ENCODE results near the gene SEMA6A. TPM values are rescaled to one million over a fixed set of nuclear protein-coding genes. Genes with fewer than 3 reads are reported as not detected.

Gene SEMA6A
- polyA plus RNA-seq, 1 of the 3 experiments (the other 2 are of a cell fraction), result 0.18 TPM

DNA sequence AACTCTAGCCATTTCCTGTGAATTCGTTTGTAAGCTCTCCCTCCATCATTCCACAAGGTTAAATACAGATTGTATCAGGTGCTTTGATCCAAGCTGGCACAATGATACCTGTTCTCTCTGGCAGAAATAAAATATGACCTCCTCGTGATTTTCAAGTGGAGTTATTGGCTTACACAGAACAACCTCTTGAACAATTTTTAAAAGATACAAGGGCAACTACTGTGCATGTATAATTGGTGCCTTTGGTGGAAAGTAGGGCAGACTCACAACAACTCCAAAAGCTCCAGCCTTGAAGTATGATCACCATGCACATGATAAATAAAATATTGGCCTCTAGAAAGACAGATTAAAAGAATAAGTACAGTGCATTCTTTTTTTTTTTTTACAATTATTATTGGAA lies 106.0 kb downstream of the SEMA6A start:
- H2AFZ ChIP-seq (ENCODE audit: low read depth), result no peak overlapping the region
- no peak overlapping the region for H3K27ac ChIP-seq (ENCODE audit: low read depth in 2 of 2, low read length in 1 of 2)
- H3K4me1 ChIP-seq (ENCODE audit: control insufficient read depth in 1 of 2, insufficient read depth in 2 of 2, low read depth in 1 of 2, low read length in 1 of 2), result peaks cover 0 to 14% of the 10 kb centered on the region in 2 experiments; a peak in 2 of 4 replicates
- no peaks in the 10 kb centered on the region for H4K20me1 ChIP-seq (ENCODE audit: insufficient read depth)
- H3K27me3 ChIP-seq (ENCODE audit: insufficient read depth), result no peaks in the 10 kb centered on the region
- no peaks in the 10 kb centered on the region for H3K9me2 ChIP-seq
- H3K4me2 ChIP-seq, result no peak overlapping the region
- DNase-seq, result no peak
- H3F3A ChIP-seq (replicated peaks; ENCODE audit: insufficient read depth), result no peaks in the 10 kb centered on the region
- no peaks in the 10 kb centered on the region for H3K9me3 ChIP-seq
- H3K36me3 ChIP-seq (replicated peaks in 1 of 2; ENCODE audit: control insufficient read depth in 1 of 2, insufficient read depth in 2 of 2, low read length in 1 of 2), result no peaks in the 10 kb centered on the region
- no peaks in the 10 kb centered on the region for H3K79me2 ChIP-seq (ENCODE audit: insufficient read depth)
- TF ChIP-seq CHD2 (IDR thresholded peaks at IDR 0.05; ENCODE audit: low read length, partially characterized antibody) (no peak), GABPA (IDR thresholded peaks at IDR 0.05; ENCODE audit: low read depth) (no peak), TCF12 (IDR thresholded peaks at IDR 0.05) (no peak), ELF1 (IDR thresholded peaks at IDR 0.05) (no peak), FOXM1 (IDR thresholded peaks at IDR 0.05; ENCODE audit: low read depth) (no peak), MEF2A (IDR thresholded peaks at IDR 0.05; ENCODE audit: borderline replicate concordance, low read depth) (no peak), GATA2 (CRISPR knock-in tag; IDR thresholded peaks at IDR 0.05) (no peak), POLR2AphosphoS5 (IDR thresholded peaks at IDR 0.05; ENCODE audit: low read depth, low read length) (no peak), MXI1 (IDR thresholded peaks at IDR 0.05; ENCODE audit: low read depth, low read length) (no peak), RAD21 (IDR thresholded peaks at IDR 0.05; ENCODE audit: low read length) (no peak)
- TF ChIP-seq, protein P1, sequence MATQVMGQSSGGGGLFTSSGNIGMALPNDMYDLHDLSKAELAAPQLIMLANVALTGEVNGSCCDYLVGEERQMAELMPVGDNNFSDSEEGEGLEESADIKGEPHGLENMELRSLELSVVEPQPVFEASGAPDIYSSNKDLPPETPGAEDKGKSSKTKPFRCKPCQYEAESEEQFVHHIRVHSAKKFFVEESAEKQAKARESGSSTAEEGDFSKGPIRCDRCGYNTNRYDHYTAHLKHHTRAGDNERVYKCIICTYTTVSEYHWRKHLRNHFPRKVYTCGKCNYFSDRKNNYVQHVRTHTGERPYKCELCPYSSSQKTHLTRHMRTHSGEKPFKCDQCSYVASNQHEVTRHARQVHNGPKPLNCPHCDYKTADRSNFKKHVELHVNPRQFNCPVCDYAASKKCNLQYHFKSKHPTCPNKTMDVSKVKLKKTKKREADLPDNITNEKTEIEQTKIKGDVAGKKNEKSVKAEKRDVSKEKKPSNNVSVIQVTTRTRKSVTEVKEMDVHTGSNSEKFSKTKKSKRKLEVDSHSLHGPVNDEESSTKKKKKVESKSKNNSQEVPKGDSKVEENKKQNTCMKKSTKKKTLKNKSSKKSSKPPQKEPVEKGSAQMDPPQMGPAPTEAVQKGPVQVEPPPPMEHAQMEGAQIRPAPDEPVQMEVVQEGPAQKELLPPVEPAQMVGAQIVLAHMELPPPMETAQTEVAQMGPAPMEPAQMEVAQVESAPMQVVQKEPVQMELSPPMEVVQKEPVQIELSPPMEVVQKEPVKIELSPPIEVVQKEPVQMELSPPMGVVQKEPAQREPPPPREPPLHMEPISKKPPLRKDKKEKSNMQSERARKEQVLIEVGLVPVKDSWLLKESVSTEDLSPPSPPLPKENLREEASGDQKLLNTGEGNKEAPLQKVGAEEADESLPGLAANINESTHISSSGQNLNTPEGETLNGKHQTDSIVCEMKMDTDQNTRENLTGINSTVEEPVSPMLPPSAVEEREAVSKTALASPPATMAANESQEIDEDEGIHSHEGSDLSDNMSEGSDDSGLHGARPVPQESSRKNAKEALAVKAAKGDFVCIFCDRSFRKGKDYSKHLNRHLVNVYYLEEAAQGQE (IDR thresholded peaks at IDR 0.05; ENCODE audit: low read depth, low read length), result no peak
- TF ChIP-seq, protein P2, sequence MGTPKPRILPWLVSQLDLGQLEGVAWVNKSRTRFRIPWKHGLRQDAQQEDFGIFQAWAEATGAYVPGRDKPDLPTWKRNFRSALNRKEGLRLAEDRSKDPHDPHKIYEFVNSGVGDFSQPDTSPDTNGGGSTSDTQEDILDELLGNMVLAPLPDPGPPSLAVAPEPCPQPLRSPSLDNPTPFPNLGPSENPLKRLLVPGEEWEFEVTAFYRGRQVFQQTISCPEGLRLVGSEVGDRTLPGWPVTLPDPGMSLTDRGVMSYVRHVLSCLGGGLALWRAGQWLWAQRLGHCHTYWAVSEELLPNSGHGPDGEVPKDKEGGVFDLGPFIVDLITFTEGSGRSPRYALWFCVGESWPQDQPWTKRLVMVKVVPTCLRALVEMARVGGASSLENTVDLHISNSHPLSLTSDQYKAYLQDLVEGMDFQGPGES (IDR thresholded peaks at IDR 0.05; ENCODE audit: low read depth, low read length), result no peak
- TF ChIP-seq, protein P3, sequence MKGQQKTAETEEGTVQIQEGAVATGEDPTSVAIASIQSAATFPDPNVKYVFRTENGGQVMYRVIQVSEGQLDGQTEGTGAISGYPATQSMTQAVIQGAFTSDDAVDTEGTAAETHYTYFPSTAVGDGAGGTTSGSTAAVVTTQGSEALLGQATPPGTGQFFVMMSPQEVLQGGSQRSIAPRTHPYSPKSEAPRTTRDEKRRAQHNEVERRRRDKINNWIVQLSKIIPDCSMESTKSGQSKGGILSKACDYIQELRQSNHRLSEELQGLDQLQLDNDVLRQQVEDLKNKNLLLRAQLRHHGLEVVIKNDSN (IDR thresholded peaks at IDR 0.05; ENCODE audit: borderline replicate concordance, low read depth), result no peak
- TF ChIP-seq, protein P4, sequence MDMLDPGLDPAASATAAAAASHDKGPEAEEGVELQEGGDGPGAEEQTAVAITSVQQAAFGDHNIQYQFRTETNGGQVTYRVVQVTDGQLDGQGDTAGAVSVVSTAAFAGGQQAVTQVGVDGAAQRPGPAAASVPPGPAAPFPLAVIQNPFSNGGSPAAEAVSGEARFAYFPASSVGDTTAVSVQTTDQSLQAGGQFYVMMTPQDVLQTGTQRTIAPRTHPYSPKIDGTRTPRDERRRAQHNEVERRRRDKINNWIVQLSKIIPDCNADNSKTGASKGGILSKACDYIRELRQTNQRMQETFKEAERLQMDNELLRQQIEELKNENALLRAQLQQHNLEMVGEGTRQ (IDR thresholded peaks at IDR 0.05; ENCODE audit: borderline replicate concordance, low read depth, low read length), result no peak
- TF ChIP-seq, protein P5, sequence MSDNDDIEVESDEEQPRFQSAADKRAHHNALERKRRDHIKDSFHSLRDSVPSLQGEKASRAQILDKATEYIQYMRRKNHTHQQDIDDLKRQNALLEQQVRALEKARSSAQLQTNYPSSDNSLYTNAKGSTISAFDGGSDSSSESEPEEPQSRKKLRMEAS (IDR thresholded peaks at IDR 0.05; ENCODE audit: low read depth), result no peak
- H3K4me3 ChIP-seq (ENCODE audit: low read depth in 2 of 2, low read length in 1 of 2), result no peak overlapping the region
- 70% methylated on average over 2 of the region's 2 CpGs for WGBS (ENCODE audit: low lambda C conversion rate)
- CTCF ChIA-PET, result no interaction called here
- no peak overlapping the region for H3K9ac ChIP-seq
- POLR2A ChIA-PET, result no interaction called here
